Heart left ventricle (tissue), 16 donors: Measurements from ENCODE around the gene FGD4. TPM values are rescaled to one million over a fixed set of nuclear protein-coding genes. Genes with fewer than 3 reads are reported as not detected.

Experiments
- ATAC-seq, 4 donors: fragments of 200-7000 bp; cut with Tn5 transposase; one replicate each; pipeline ENCODE4 v1.9.1; 2020 to 2022; ENCODE audit warnings: moderate library complexity in 4 of 4, mild to moderate bottlenecking in 3 of 4, moderate number of reproducible peaks in 1 of 4
- DNase-seq, 5 donors: peaks; one replicate each; pipeline ENCODE4 v3.0.0-alpha.2; 2020
- H3K27ac ChIP-seq, 12 donors: fragments of 200-600 bp; sonication (generic) in 4 of 12; one replicate each; pipeline versions ENCODE4 v1.5.0 to v1.8.0; 2016 to 2022; ENCODE audit warnings: mild to moderate bottlenecking in 2 of 12
- H3K27me3 ChIP-seq, 9 donors: fragments of 200-600 bp; sonication (generic) in 2 of 9; one replicate each; pipeline versions ENCODE4 v1.5.1 to v1.8.0; 2016 to 2022; ENCODE audit warnings: mild to moderate bottlenecking in 3 of 9
- H3K36me3 ChIP-seq, 9 donors: fragments of 200-600 bp; sonication (generic) in 2 of 9; one replicate each; pipeline versions ENCODE4 v1.5.0 to v1.8.0; 2018 to 2022; ENCODE audit warnings: mild to moderate bottlenecking in 2 of 9
- H3K4me1 ChIP-seq, 12 donors: fragments of 200-600 bp; sonication (generic) in 4 of 12; one replicate each; pipeline versions ENCODE4 v1.5.0 to v1.8.0; 2016 to 2022; ENCODE audit warnings: mild to moderate bottlenecking in 3 of 12
- H3K4me3 ChIP-seq, 12 donors: fragments of 200-600 bp; sonication (generic) in 4 of 12; one replicate each; pipeline versions ENCODE4 v1.5.0 to v1.8.0; 2017 to 2022; ENCODE audit warnings: mild to moderate bottlenecking in 9 of 12, moderate library complexity in 4 of 12
- H3K9me3 ChIP-seq, 12 donors: fragments of 200-600 bp; sonication (generic) in 4 of 12; one replicate each; pipeline versions ENCODE4 v1.5.0 to v1.8.0; 2016 to 2022; ENCODE audit warnings: mild to moderate bottlenecking in 1 of 12
- CTCF ChIP-seq, 12 donors: fragments of 200-600 bp; sonication (generic) in 4 of 12; IDR thresholded peaks; one replicate each; pipeline versions ENCODE4 v1.5.0 to v1.8.0; 2018 to 2022; ENCODE audit warnings: antibody characterized with exemption in 12 of 12, mild to moderate bottlenecking in 5 of 12
- POLR2A ChIP-seq, 2 donors: fragments of 450-650 bp; IDR thresholded peaks; one replicate each; pipeline ENCODE4 v1.6.1; 2017; ENCODE audit warnings: antibody characterized with exemption in 2 of 2, mild to moderate bottlenecking in 2 of 2, moderate library complexity in 2 of 2
- WGBS, 4 donors: extraction: QIAGEN DNeasy Blood & Tissue Kit in 2 of 4; methylation state at CpG; one replicate each; pipeline versions ENCODE4 v1.1.5 to v1.1.7; 2013 to 2018; 5-methylcytosine and 5-hydroxymethylcytosine counted together
- intact Hi-C, 10 donors: fragments of 100-400 bp; cut with DNase I; formaldehyde crosslinking; loops; one replicate each; pipeline versions ENCODE4 v1.11.1 to v1.14.2; 2022
- polyA plus RNA-seq, 2 donors: library from polyadenylated mRNA; stranded (reverse); fragments of 200-250 nt; gene quantifications; one replicate each; pipeline ENCODE4 v1.2.3, GENCODE V29; 2013
- total RNA-seq, 9 donors: library from RNA; depleted of rRNA in 2 of 9; stranded (reverse); fragments of >200 nt in 2 of 9; fragmentation: NEBNext Ultra II Directional in 3 of 9; extraction: Animal tissue kit (Norgen Biotek cat#: 25700) in 3 of 9; gene quantifications; one replicate each; pipeline versions ENCODE4 v1.1.0 to v1.2.4, GENCODE V29; 2016 to 2023
- donor health status: ischemic (EF 13 %, LVEDD 7.1; RV severe dilation, severe dysfunction).
- donor health status: healthy with polysubstance abuse.
- donor health status: DM: no; HTN: yes; CAD: no.
- donor health status: DM: no; HTN: no; CAD: no.
- donor health status: ischemic (EF 25% LVEDD 6.9; RV normal size, moderate dysfunction).
- donor health status: ischemic (EF 25% LVEDD 5.7; RV mildly dilated, moderate dysfunction).
- donor health status: healthy.
- donor health status: DM: yes; HTN: yes; CAD: no.
- donor health status: ischemic (EF 35%, LVEDD 5.7; RV mildly dilated, moderate dysfunction).
- donor health status: nonischemic (EF 11% LVEDD 7.7; RV severe dilation, severe dysfunction).
- donor health status: DM: yes; HTN: yes; CAD: no.
- donor health status: PGD.
- donor health status: ischemic (EF 29% LVEDD 5.4; RV normal size, mild dysfunction).
- donor health status: nonischemic (EF 23%, LVEDD 6.1; RV moderate dilation, normal function).

The FGD4 gene
- total and polyA plus RNA-seq, 11 donors: 4.5 to 36.8 (median 28.2) TPM

GRCh38 chr12:32400114-32400672 is 835 bp downstream of the FGD4 start:
- H3K36me3 ChIP-seq: no peaks in the 10 kb centered on the region
- peak overlapping the region; percentile 62 to 89 (median 80) for H3K27ac ChIP-seq
- peak overlapping the region; percentile 44 to 98 (median 89) for H3K4me3 ChIP-seq
- peaks cover 0 to 7% (median 0%) of the 10 kb centered on the region in 9 donors for H3K27me3 ChIP-seq
- TF ChIP-seq CTCF (IDR thresholded peaks at IDR 0.05): no peak
- intact Hi-C loops: no loop called here
- H3K9me3 ChIP-seq: no peaks in the 10 kb centered on the region
- peak in 1 of 4 donors; percentile 20 for ATAC-seq
- 21 to 25% (median 23%) methylated on average over 15 of the region's 15 CpGs for WGBS, 4 donors
- peaks cover 0 to 30% (median 7%) of the 10 kb centered on the region in 12 donors for H3K4me1 ChIP-seq
- DNase-seq: no peak

- DNase-seq: no peak
- Histone ChIP-seq H3K4me1 (peaks cover 0 to 30% (median 7%) of the 10 kb centered on the region in 12 donors), H3K4me3 (peak overlapping the region in 11 of 12 donors; percentile 60 to 98 (median 89)), H3K27ac (peak overlapping the region in 1 of 12 donors; percentile 80), H3K36me3 (no peaks in the 10 kb centered on the region), H3K9me3 (no peaks in the 10 kb centered on the region), H3K27me3 (peaks cover 0 to 7% (median 0%) of the 10 kb centered on the region in 9 donors)
- ATAC-seq: no peak
- intact Hi-C loops: no loop called here
- no peak for TF ChIP-seq CTCF (IDR thresholded peaks at IDR 0.05)
- TF ChIP-seq POLR2A (IDR thresholded peaks at IDR 0.05): no peak
- WGBS, 4 donors: 43 to 66% (median 54%) methylated on average over 2 of the region's 2 CpGs
Observed at GRCh38 chr12:32400866-32401265, 1.5 kb downstream of the FGD4 start.

- peaks cover 0 to 30% (median 7%) of the 10 kb centered on the region in 12 donors for H3K4me1 ChIP-seq
- intact Hi-C loops: no loop called here
- TF ChIP-seq POLR2A (IDR thresholded peaks at IDR 0.05) (no peak), CTCF (IDR thresholded peaks at IDR 0.05) (no peak)
- H3K36me3 ChIP-seq: no peaks in the 10 kb centered on the region
- no peak overlapping the region for H3K4me3 ChIP-seq
- WGBS, 4 donors: 91 to 96% (median 94%) methylated on average over 10 of the region's 10 CpGs
- no peak overlapping the region for H3K27ac ChIP-seq
- H3K27me3 ChIP-seq: peaks cover 0 to 7% (median 0%) of the 10 kb centered on the region in 9 donors
- no peaks in the 10 kb centered on the region for H3K9me3 ChIP-seq
- DNase-seq (no peak), ATAC-seq (no peak)
Observed at GRCh38 chr12:32402170-32402569, 2.8 kb downstream of the FGD4 start.

GRCh38 chr12:32402946-32403345 is 3.6 kb downstream of the FGD4 start:
- H3K27ac ChIP-seq: no peak overlapping the region
- peaks cover 0 to 30% (median 7%) of the 10 kb centered on the region in 12 donors for H3K4me1 ChIP-seq
- no peaks in the 10 kb centered on the region for H3K36me3 ChIP-seq
- TF ChIP-seq POLR2A (IDR thresholded peaks at IDR 0.05) (no peak), CTCF (IDR thresholded peaks at IDR 0.05) (no peak)
- peaks cover 0 to 7% (median 0%) of the 10 kb centered on the region in 9 donors for H3K27me3 ChIP-seq
- intact Hi-C loops: no loop called here
- WGBS, 4 donors: 70 to 89% (median 75%) methylated on average over 1 of the region's 1 CpG
- ATAC-seq: no peak
- no peak for DNase-seq
- H3K4me3 ChIP-seq: no peak overlapping the region
- H3K9me3 ChIP-seq: no peaks in the 10 kb centered on the region
